ENCODE results near the gene RASA3. TPM values are rescaled to one million over a fixed set of nuclear protein-coding genes. Genes with fewer than 3 reads are reported as not detected.

RASA3 gene
- total RNA-seq, 2 donors from 2014 or later: 6.3 to 12.0 TPM

GRCh38 chr13:114035583-114036531 is 96.6 kb downstream of the RASA3 start:
- no peak overlapping the region for H3K4me3 Mint-ChIP-seq
- no peak for TF ChIP-seq CTCF (conservative IDR thresholded peaks at IDR 0.05)
- H3K9ac ChIP-seq (ENCODE audit: extremely low read depth, low read length, poor library complexity, severe bottlenecking): no peak overlapping the region
- H3K36me3 ChIP-seq (ENCODE audit: control insufficient read depth, insufficient read depth, low read length): no peaks in the 10 kb centered on the region
- H3K27me3 ChIP-seq (ENCODE audit: control insufficient read depth, insufficient read depth, low read length, poor library complexity, severe bottlenecking): no peaks in the 10 kb centered on the region
- WGBS, 2 experiments (ENCODE audit: insufficient coverage in 1 of 2, insufficient read length in 1 of 2): 71 to 82% methylated on average over 28 to 40 of the region's 40 CpGs
- peaks cover 5% of the 10 kb centered on the region for H3K9me3 Mint-ChIP-seq
- H3K4me1 Mint-ChIP-seq: no peaks in the 10 kb centered on the region
- H3K9me3 ChIP-seq (ENCODE audit: control insufficient read depth, low read length): no peaks in the 10 kb centered on the region
- H3K4me3 ChIP-seq (ENCODE audit: low read length): no peak overlapping the region
- H3K27ac Mint-ChIP-seq: no peak overlapping the region
- peak overlapping the region; percentile 73 for H3K27ac ChIP-seq (ENCODE audit: low read depth, low read length)
- H3K4me1 ChIP-seq (ENCODE audit: control insufficient read depth, insufficient read depth, low read length): no peaks in the 10 kb centered on the region
- H3K36me3 Mint-ChIP-seq (ENCODE audit: low read depth): peaks cover 12% of the 10 kb centered on the region
- no peaks in the 10 kb centered on the region for H3K27me3 Mint-ChIP-seq (ENCODE audit: insufficient read depth)
- DNase-seq: no peak

GRCh38 chr13:114035186-114035582 is 97.2 kb downstream of the RASA3 start:
- no peak for TF ChIP-seq CTCF (conservative IDR thresholded peaks at IDR 0.05)
- H3K4me3 Mint-ChIP-seq: no peak overlapping the region
- 86 to 93% methylated on average over 9 to 10 of the region's 10 CpGs for WGBS, 2 experiments (ENCODE audit: insufficient coverage in 1 of 2, insufficient read length in 1 of 2)
- H3K27me3 Mint-ChIP-seq (ENCODE audit: insufficient read depth): no peaks in the 10 kb centered on the region
- H3K9me3 Mint-ChIP-seq: peaks cover 5% of the 10 kb centered on the region
- no peak overlapping the region for H3K9ac ChIP-seq (ENCODE audit: extremely low read depth, low read length, poor library complexity, severe bottlenecking)
- H3K4me1 Mint-ChIP-seq: no peaks in the 10 kb centered on the region
- no peaks in the 10 kb centered on the region for H3K27me3 ChIP-seq (ENCODE audit: control insufficient read depth, insufficient read depth, low read length, poor library complexity, severe bottlenecking)
- DNase-seq: no peak
- peaks cover 12% of the 10 kb centered on the region for H3K36me3 Mint-ChIP-seq (ENCODE audit: low read depth)
- peak overlapping the region; percentile 73 for H3K27ac ChIP-seq (ENCODE audit: low read depth, low read length)
- no peak overlapping the region for H3K27ac Mint-ChIP-seq
- no peak overlapping the region for H3K4me3 ChIP-seq (ENCODE audit: low read length)
- H3K4me1 ChIP-seq (ENCODE audit: control insufficient read depth, insufficient read depth, low read length): no peaks in the 10 kb centered on the region
- no peaks in the 10 kb centered on the region for H3K9me3 ChIP-seq (ENCODE audit: control insufficient read depth, low read length)
- H3K36me3 ChIP-seq (ENCODE audit: control insufficient read depth, insufficient read depth, low read length): no peaks in the 10 kb centered on the region

GRCh38 chr13:114034481-114034891 is 97.9 kb downstream of the RASA3 start:
- 89 to 92% methylated on average over 9 of the region's 9 CpGs for WGBS, 2 experiments (ENCODE audit: insufficient coverage in 1 of 2, insufficient read length in 1 of 2)
- Histone ChIP-seq H3K4me1 (ENCODE audit: control insufficient read depth, insufficient read depth, low read length) (no peaks in the 10 kb centered on the region), H3K9me3 (ENCODE audit: control insufficient read depth, low read length) (no peaks in the 10 kb centered on the region), H3K9ac (ENCODE audit: extremely low read depth, low read length, poor library complexity, severe bottlenecking) (no peak overlapping the region), H3K27ac (ENCODE audit: low read depth, low read length) (no peak overlapping the region), H3K36me3 (ENCODE audit: control insufficient read depth, insufficient read depth, low read length) (no peaks in the 10 kb centered on the region), H3K27me3 (ENCODE audit: control insufficient read depth, insufficient read depth, low read length, poor library complexity, severe bottlenecking) (no peaks in the 10 kb centered on the region), H3K4me3 (ENCODE audit: low read length) (no peak overlapping the region)
- Mint-ChIP-seq H3K27me3 (ENCODE audit: insufficient read depth) (peaks cover 2% of the 10 kb centered on the region), H3K4me3 (no peak overlapping the region), H3K36me3 (ENCODE audit: low read depth) (peaks cover 13% of the 10 kb centered on the region), H3K4me1 (no peaks in the 10 kb centered on the region), H3K9me3 (peaks cover 5% of the 10 kb centered on the region), H3K27ac (no peak overlapping the region)
- TF ChIP-seq CTCF (conservative IDR thresholded peaks at IDR 0.05): no peak
- no peak for DNase-seq
